ENCODE results near the gene ANKRD24.
"Not testable (repeated sequence)": the region's sequence is repeated elsewhere in the genome, so short reads cannot be mapped to it uniquely, and the experiment has no call there.

Gene ANKRD24

DNA sequence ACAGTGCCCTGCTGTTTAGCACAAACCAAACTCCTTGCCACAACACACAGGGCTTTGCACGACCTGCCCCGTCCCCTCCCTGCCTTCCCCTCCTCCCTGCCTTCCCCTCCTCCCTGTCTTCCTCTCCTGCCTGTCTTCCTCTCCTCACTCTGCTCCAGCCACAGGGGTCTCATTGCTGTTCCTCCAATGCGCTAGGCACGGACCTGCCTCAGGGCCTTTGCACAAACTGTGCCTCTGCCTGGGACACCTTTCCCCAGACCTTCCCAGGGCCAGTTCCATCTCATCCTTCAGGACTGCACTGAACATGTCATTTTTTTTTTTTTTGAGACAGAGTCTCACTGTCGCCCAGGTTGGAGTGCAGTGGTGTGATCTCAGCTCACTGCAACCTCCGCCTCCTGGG lies 30.9 kb upstream of the ANKRD24 start:
- no CpG with 5 or more reads among the region's 6 CpGs for WGBS (ENCODE audit: insufficient coverage, insufficient read length)
- no peaks in the 10 kb centered on the region for H3K36me3 ChIP-seq (ENCODE audit: control insufficient read depth, insufficient read depth, low read length)
- H3K4me3 ChIP-seq (ENCODE audit: low read length) = no peak overlapping the region
- no peak for DNase-seq (ENCODE audit: low read depth, low spot score)
- no peak overlapping the region for H3K27ac ChIP-seq (ENCODE audit: low read length)
- no peaks in the 10 kb centered on the region for H3K4me1 ChIP-seq (ENCODE audit: control insufficient read depth, insufficient read depth, low read length)
- H3K9me3 ChIP-seq (ENCODE audit: control insufficient read depth, insufficient read depth, low read length) = no peaks in the 10 kb centered on the region
- H3K27me3 ChIP-seq (ENCODE audit: control insufficient read depth, insufficient read depth, low read length) = no peaks in the 10 kb centered on the region

DNA sequence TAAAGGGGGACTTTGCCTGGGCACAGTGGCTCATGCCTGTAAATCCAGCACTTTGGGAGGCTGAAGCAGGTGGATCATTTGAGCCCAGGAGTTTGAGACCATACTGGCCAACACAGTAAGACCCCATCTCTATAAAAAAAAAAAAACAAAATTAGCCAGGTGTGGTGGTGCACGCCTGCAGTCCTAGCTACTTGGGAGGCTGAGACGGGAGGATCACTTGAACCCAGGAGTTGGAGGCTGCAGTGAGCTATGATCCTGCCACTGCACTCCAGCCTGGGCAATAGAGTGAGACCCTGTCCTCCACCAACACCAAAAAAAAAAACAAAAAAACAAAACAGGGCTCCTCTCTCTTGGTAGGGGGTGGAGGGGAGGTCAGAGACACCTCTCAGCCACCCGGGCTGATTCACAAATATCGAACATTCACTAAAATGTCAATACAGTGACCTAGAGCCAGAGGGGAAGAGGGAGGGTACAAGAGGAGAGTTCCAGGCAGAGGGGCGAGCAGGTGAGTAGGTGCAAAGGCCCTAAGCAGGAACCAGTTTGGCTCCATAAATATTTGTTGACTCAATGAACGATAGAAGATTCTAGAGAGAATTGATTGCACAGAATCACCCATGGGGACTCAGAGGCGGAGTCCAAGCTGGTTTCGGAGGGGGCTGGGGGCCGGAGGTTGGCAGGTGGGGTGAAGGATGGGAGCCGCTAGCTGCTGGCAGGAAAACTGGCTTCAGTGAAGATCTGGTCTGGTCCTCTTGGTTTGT lies 30.1 kb upstream of the ANKRD24 start:
- Histone ChIP-seq H3K9me3 (ENCODE audit: control insufficient read depth, insufficient read depth, low read length) (no peaks in the 10 kb centered on the region), H3K27ac (ENCODE audit: low read length) (no peak overlapping the region), H3K4me3 (ENCODE audit: low read length) (no peak overlapping the region), H3K27me3 (ENCODE audit: control insufficient read depth, insufficient read depth, low read length) (no peaks in the 10 kb centered on the region), H3K4me1 (ENCODE audit: control insufficient read depth, insufficient read depth, low read length) (no peaks in the 10 kb centered on the region), H3K36me3 (ENCODE audit: control insufficient read depth, insufficient read depth, low read length) (no peaks in the 10 kb centered on the region)
- no CpG with 5 or more reads among the region's 10 CpGs for WGBS (ENCODE audit: insufficient coverage, insufficient read length)
- no peak for DNase-seq (ENCODE audit: low read depth, low spot score)

DNA sequence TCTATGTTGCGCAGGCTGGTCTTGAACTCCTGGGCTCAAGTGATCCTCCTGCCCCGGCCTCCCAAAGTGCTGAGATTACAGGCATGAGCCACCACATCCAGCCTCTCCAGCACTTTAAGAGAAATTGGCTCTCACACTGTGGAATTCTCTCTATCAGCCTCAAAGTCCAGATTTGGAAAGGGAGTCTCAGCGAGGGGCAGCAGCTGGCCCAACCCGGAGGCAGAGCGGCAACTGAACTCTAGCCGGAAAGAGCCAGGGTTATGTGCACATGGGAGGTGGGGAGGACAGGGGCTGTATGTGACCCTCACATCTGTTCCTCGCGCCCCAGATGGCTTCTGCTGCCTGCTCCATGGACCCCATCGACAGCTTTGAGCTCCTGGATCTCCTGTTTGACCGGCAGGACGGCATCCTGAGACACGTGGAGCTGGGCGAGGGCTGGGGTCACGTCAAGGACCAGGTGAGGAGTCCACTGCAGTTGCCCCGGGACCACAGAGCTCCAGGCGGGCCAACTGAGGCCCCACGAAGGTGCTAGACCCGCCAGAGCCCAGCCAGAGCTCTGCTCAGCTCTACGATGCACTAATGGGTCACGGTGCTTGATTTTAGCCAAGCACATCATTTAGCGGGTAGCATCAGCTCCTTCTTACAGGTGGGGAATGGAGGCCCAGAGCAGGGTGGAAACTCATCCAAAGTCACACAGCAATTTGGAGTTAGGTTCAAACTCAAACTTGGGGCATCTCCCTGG lies 27.7 kb upstream of the ANKRD24 start:
- no peaks in the 10 kb centered on the region for H3K9me3 ChIP-seq (ENCODE audit: control insufficient read depth, insufficient read depth, low read length)
- H3K27me3 ChIP-seq (ENCODE audit: control insufficient read depth, insufficient read depth, low read length) = no peaks in the 10 kb centered on the region
- DNase-seq (ENCODE audit: low read depth, low spot score) = no peak
- no peaks in the 10 kb centered on the region for H3K4me1 ChIP-seq (ENCODE audit: control insufficient read depth, insufficient read depth, low read length)
- H3K4me3 ChIP-seq (ENCODE audit: low read length) = no peak overlapping the region
- H3K27ac ChIP-seq (ENCODE audit: low read length) = no peak overlapping the region
- no peaks in the 10 kb centered on the region for H3K36me3 ChIP-seq (ENCODE audit: control insufficient read depth, insufficient read depth, low read length)
- WGBS (ENCODE audit: insufficient coverage, insufficient read length) = no CpG with 5 or more reads among the region's 21 CpGs

DNA sequence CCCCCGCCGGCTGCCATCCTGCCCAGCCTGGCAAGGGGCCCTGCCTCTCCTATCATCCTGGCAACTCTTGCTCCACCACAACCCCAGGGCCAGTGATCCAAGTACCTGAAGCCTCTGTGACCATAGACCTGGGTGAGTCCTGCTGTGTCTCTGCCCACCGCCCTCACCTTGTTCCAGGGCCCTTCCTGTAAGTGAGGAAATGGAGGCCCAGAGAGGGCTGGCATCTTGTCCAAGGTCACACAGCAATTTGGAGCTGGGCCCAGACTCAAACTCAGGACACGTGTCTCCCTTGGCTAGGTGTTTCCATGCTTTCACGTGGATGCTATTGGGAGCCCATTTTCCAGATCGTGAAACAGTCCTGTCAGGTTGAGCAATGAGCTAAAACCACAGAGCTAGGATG lies 25.3 kb upstream of the ANKRD24 start:
- no peaks in the 10 kb centered on the region for H3K27me3 ChIP-seq (ENCODE audit: control insufficient read depth, insufficient read depth, low read length)
- no peaks in the 10 kb centered on the region for H3K36me3 ChIP-seq (ENCODE audit: control insufficient read depth, insufficient read depth, low read length)
- no CpG with 5 or more reads among the region's 6 CpGs for WGBS (ENCODE audit: insufficient coverage, insufficient read length)
- no peak overlapping the region for H3K27ac ChIP-seq (ENCODE audit: low read length)
- no peaks in the 10 kb centered on the region for H3K4me1 ChIP-seq (ENCODE audit: control insufficient read depth, insufficient read depth, low read length)
- no peak for DNase-seq (ENCODE audit: low read depth, low spot score)
- no peak overlapping the region for H3K4me3 ChIP-seq (ENCODE audit: low read length)
- H3K9me3 ChIP-seq (ENCODE audit: control insufficient read depth, insufficient read depth, low read length) = no peaks in the 10 kb centered on the region

DNA sequence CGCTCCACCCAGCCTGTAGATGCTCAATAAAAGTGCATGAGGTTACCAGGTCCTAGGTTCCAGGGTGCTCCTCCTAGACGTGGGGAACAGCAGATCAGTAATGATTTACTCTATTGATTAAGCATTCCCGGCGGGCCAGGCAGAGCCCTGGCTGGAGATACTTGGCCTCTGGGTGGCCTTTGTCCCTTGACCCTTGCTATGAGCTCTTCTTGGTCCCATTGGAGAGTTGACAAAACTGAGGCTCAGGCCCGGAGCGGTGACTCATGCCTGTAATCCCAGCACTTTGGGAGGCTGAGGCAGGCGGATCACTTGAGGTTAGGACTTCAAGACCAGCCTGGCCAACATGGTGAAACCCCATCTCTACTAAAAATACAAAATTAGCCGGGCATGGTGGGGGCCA lies 24.5 kb upstream of the ANKRD24 start:
- not testable (repeated sequence) for DNase-seq (ENCODE audit: low read depth, low spot score); H3K4me1 ChIP-seq (ENCODE audit: control insufficient read depth, insufficient read depth, low read length); H3K27me3 ChIP-seq (ENCODE audit: control insufficient read depth, insufficient read depth, low read length); H3K27ac ChIP-seq (ENCODE audit: low read length); H3K9me3 ChIP-seq (ENCODE audit: control insufficient read depth, insufficient read depth, low read length); H3K4me3 ChIP-seq (ENCODE audit: low read length); H3K36me3 ChIP-seq (ENCODE audit: control insufficient read depth, insufficient read depth, low read length)
- WGBS (ENCODE audit: insufficient coverage, insufficient read length) = no CpG with 5 or more reads among the region's 8 CpGs

DNA sequence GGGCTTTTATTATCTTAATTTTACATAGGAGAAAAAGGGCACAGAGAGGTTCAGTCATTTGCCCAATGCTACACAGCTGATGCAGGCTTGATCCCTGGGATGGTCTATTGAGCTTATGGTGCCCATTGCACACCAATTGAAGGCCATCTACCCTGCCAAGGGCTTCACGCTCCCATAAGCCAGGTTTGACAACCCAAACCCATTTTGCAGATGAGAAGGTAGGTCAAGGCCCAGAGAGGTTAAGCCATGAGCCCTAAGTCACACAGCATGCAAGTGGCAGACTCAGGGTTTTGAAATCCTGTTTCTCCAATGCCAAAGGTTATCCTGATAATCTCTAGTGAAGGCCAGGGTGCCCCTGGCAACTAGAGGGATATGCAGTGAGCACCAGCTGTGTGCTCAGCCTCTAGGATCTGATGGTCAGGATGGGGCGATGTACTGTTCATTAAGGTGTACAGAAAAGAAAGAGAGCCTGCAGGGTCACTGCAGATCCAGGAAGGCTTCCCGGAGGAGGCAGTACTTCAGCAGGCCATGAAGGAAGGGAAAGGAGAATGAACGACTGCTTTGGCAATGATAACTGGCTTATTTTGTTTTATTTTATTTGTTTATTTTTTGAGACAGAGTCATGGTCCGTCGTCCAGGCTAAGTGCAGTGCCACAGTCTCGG lies 20.9 kb upstream of the ANKRD24 start:
- Histone ChIP-seq H3K36me3 (ENCODE audit: control insufficient read depth, insufficient read depth, low read length) (no peaks in the 10 kb centered on the region), H3K4me1 (ENCODE audit: control insufficient read depth, insufficient read depth, low read length) (no peaks in the 10 kb centered on the region), H3K4me3 (ENCODE audit: low read length) (no peak overlapping the region), H3K27me3 (ENCODE audit: control insufficient read depth, insufficient read depth, low read length) (no peaks in the 10 kb centered on the region), H3K9me3 (ENCODE audit: control insufficient read depth, insufficient read depth, low read length) (no peaks in the 10 kb centered on the region), H3K27ac (ENCODE audit: low read length) (no peak overlapping the region)
- DNase-seq (ENCODE audit: low read depth, low spot score) = no peak
- no CpG with 5 or more reads among the region's 7 CpGs for WGBS (ENCODE audit: insufficient coverage, insufficient read length)

DNA sequence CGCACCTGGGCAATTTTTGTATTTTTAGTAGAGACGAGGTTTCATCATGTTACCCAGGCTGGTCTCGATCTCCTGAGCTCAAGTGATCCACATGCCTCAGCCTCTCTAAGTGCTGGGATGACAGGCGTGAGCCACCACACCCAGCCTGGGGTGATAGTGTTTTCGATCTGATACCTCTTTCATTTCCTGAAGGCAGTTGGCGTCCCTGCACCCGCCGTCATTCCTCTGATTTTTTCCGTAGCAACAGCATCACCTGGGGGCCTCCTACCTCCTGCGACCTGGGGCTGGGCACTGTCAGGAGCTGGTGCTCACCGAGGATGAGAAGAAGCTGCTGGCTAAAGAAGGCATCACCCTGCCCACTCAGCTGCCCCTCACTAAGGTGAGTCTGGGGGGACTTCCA lies 18.2 kb upstream of the ANKRD24 start:
- Histone ChIP-seq H3K27me3 (ENCODE audit: control insufficient read depth, insufficient read depth, low read length) (no peaks in the 10 kb centered on the region), H3K4me1 (ENCODE audit: control insufficient read depth, insufficient read depth, low read length) (no peaks in the 10 kb centered on the region), H3K4me3 (ENCODE audit: low read length) (no peak overlapping the region), H3K36me3 (ENCODE audit: control insufficient read depth, insufficient read depth, low read length) (no peaks in the 10 kb centered on the region), H3K27ac (ENCODE audit: low read length) (no peak overlapping the region), H3K9me3 (ENCODE audit: control insufficient read depth, insufficient read depth, low read length) (no peaks in the 10 kb centered on the region)
- no CpG with 5 or more reads among the region's 11 CpGs for WGBS (ENCODE audit: insufficient coverage, insufficient read length)
- DNase-seq (ENCODE audit: low read depth, low spot score) = no peak

DNA sequence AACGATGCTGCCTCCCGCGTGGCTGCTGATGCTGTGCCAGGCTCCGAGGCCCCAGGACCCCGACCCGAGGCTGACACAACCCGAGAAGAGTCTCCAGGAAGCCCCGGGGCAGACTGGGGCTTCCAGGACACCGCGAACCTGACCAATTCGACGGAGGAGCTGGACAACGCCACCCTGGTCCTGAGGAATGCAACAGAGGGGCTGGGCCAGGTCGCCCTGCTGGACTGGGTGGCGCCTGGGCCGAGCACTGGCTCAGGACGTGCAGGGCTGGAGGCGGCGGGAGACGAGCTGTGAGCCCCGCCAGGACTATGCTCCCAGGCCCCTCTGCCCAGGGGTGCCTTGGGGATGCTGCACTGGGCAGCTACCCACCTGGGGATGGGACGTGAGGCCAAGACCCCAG lies 10.8 kb upstream of the ANKRD24 start:
- WGBS (ENCODE audit: insufficient coverage, insufficient read length) = no CpG with 5 or more reads among the region's 22 CpGs
- Histone ChIP-seq H3K27me3 (ENCODE audit: control insufficient read depth, insufficient read depth, low read length) (no peaks in the 10 kb centered on the region), H3K4me1 (ENCODE audit: control insufficient read depth, insufficient read depth, low read length) (no peaks in the 10 kb centered on the region; the same call in 1 of the 2 replicates), H3K27ac (ENCODE audit: low read length) (no peak overlapping the region), H3K36me3 (ENCODE audit: control insufficient read depth, insufficient read depth, low read length) (0 out of 2 replicates have a peak, but pooled peaks cover 2% of the 10 kb centered on the region), H3K9me3 (ENCODE audit: control insufficient read depth, insufficient read depth, low read length) (no peaks in the 10 kb centered on the region), H3K4me3 (ENCODE audit: low read length) (no peak overlapping the region)
- no peak for DNase-seq (ENCODE audit: low read depth, low spot score)

DNA sequence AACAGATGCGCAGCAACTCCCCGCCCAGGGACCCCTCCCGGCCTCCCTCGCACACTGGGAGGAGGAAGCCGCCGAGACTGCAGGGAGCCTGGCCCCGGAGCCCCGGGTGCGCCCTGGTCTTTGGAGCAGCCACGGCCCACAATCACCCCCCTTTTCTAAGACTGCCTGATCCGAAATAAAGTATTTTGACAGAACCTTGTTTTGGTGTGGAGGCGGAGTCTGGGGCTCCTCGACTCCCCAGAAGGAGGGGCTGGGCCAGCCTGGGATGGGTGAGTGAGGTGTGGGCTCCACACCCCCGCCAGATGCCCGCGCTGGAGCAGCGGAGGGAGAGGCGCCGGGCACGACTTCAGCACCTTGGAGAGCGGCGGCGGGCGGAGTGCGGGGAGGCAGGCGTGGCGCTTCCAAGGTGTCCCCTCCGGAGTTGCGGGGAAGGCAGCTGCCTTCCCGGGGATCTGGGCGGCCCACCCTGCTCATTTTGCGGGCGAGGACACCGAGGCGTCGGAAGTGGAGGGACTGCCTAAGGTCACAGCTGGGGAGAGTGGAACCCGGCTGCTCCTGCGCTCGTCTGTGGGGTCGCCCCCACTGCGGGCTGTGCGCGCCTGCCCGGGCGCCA lies 9.5 kb upstream of the ANKRD24 start:
- WGBS (ENCODE audit: insufficient coverage, insufficient read length) = no CpG with 5 or more reads among the region's 45 CpGs

DNA sequence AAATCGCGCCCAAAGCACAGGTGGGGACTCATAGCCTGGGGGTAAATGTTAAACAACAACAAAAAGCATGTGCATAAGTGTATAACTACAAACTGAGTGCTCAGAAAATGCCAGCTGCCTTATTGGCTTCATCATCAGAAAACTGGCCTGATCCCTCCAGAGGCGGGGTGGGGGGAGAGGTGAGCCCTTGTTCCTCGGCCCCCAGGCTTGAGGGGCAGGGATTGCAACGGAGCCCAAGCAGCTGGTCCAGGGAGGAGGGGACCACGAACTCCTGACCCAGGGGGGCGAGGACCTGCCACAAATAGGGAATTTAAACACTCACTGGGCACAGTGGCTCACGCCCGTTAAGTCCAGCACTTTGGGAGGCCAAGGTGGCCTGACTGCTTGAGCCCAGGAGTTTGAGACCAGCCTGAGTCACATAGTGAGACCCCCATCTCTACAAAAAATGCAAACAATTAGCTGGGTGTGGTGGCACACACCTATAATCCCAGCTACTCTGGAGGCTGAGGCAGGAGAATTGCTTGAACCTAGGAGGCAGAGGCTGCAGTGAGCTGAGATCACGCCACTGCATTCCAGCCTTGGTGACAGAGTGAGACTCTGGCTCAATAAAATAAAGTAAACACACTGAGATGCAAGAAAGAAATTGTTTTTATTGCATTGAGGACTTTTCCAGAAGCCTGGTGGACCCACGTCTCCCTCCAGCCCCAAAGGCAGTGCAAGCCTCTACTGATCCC lies 8.8 kb upstream of the ANKRD24 start:
- no peaks in the 10 kb centered on the region for H3K9me3 ChIP-seq (ENCODE audit: control insufficient read depth, insufficient read depth, low read length)
- no peak overlapping the region for H3K27ac ChIP-seq (ENCODE audit: low read length)
- no peaks in the 10 kb centered on the region for H3K27me3 ChIP-seq (ENCODE audit: control insufficient read depth, insufficient read depth, low read length)
- H3K4me3 ChIP-seq (ENCODE audit: low read length) = no peak overlapping the region
- no CpG with 5 or more reads among the region's 11 CpGs for WGBS (ENCODE audit: insufficient coverage, insufficient read length)
- H3K36me3 ChIP-seq (ENCODE audit: control insufficient read depth, insufficient read depth, low read length) = 0 out of 2 replicates have a peak, but pooled peaks cover 2% of the 10 kb centered on the region
- H3K4me1 ChIP-seq (ENCODE audit: control insufficient read depth, insufficient read depth, low read length) = no peaks in the 10 kb centered on the region; the same call in 1 of the 2 replicates
- no peak for DNase-seq (ENCODE audit: low read depth, low spot score)

More for the DNA sequence above, 9.5 kb upstream of the ANKRD24 start:
- DNase-seq (ENCODE audit: low read depth, low spot score) = no peak
- H3K4me3 ChIP-seq (ENCODE audit: low read length) = no peak overlapping the region
- no peaks in the 10 kb centered on the region; the same call in 1 of the 2 replicates for H3K4me1 ChIP-seq (ENCODE audit: control insufficient read depth, insufficient read depth, low read length)
- H3K27me3 ChIP-seq (ENCODE audit: control insufficient read depth, insufficient read depth, low read length) = no peaks in the 10 kb centered on the region
- no peaks in the 10 kb centered on the region for H3K9me3 ChIP-seq (ENCODE audit: control insufficient read depth, insufficient read depth, low read length)
- no peak overlapping the region for H3K27ac ChIP-seq (ENCODE audit: low read length)
- H3K36me3 ChIP-seq (ENCODE audit: control insufficient read depth, insufficient read depth, low read length) = 0 out of 2 replicates have a peak, but pooled peaks cover 2% of the 10 kb centered on the region
